ENCODE measurements around the gene ZNF197.
A peak's percentile ranks its signal among the peaks of the same experiment; 100 is the strongest.
"Not testable (repeated sequence)": the region's sequence is repeated elsewhere in the genome, so short reads cannot be mapped to it uniquely, and the experiment has no call there.

The ZNF197 gene

GRCh38 chr3:44624749-44625480 lies at the start of gene ZNF197:
ZNF197 (plus strand) TSS chr3:44625036; CDS start chr3:44629155, 4,119 bp downstream.
- peak; percentile 82 for DNase-seq (ENCODE audit: extremely low spot score)
- TF ChIP-seq PKNOX1 (IDR thresholded peaks at IDR 0.05) (peak; percentile 20; the same call in 1 of the 2 replicates), CTBP1 (IDR thresholded peaks at IDR 0.05; ENCODE audit: borderline replicate concordance) (peak; percentile 51; the same call in 1 of the 2 replicates), L3MBTL2 (conservative IDR thresholded peaks at IDR 0.05) (peak; percentile 85), FOXA1 (IDR thresholded peaks at IDR 0.05) (no peak), ELF4 (IDR thresholded peaks at IDR 0.05) (peak; percentile 82)
- ChIA-PET POLR2A (interaction anchor here (0.9 to 2.0 kb wide), 8 partner anchors 10 to 137 kb away, joined by 3 to 22 read pairs (median 4); partner anchors contain the start of genes KIAA1143, KIF15, ZNF35 and ZNF501), CTCF (interaction anchor here (0.6 to 0.9 kb wide), 2 partner anchors 212 to 389 kb away, joined by 3 read pairs; no protein-coding TSS in a partner anchor)

GRCh38 chr3:44576613-44577012 lies 48.2 kb upstream of the ZNF197 start:
- DNase-seq (ENCODE audit: extremely low spot score): no peak
- TF ChIP-seq TARDBP (IDR thresholded peaks at IDR 0.05): no peak
- TF ChIP-seq ZNF384 (IDR thresholded peaks at IDR 0.05): no peak
- TF ChIP-seq CTBP1 (IDR thresholded peaks at IDR 0.05; ENCODE audit: borderline replicate concordance): no peak
- TF ChIP-seq BHLHE40 (IDR thresholded peaks at IDR 0.05; ENCODE audit: borderline replicate concordance): no peak
- no peak for TF ChIP-seq SUZ12 (IDR thresholded peaks at IDR 0.05)
- TF ChIP-seq ARNT (IDR thresholded peaks at IDR 0.05): no peak
- no peak for TF ChIP-seq SP1 (IDR thresholded peaks at IDR 0.05)
- no peak for TF ChIP-seq FOXM1 (IDR thresholded peaks at IDR 0.05; ENCODE audit: borderline replicate concordance)
- TF ChIP-seq L3MBTL2 (conservative IDR thresholded peaks at IDR 0.05): no peak
- no peak for TF ChIP-seq FOXK2 (IDR thresholded peaks at IDR 0.05)
- TF ChIP-seq PKNOX1 (IDR thresholded peaks at IDR 0.05): no peak
- no peak for TF ChIP-seq NFRKB (IDR thresholded peaks at IDR 0.05)
- TF ChIP-seq HDGF (IDR thresholded peaks at IDR 0.05; ENCODE audit: borderline replicate concordance): no peak
- ChIA-PET POLR2A (no interaction called here), CTCF (interaction anchor here (0.5 kb wide), 1 partner anchor 10 kb away, joined by 3 read pairs; no protein-coding TSS in a partner anchor)

- CTCF ChIA-PET; DNase-seq (ENCODE audit: extremely low spot score); POLR2A ChIA-PET: not testable (repeated sequence)
These were observed 47.4 kb upstream of the ZNF197 start for GRCh38 chr3:44577354-44577952.

GRCh38 chr3:44578316-44578715 lies 46.5 kb upstream of the ZNF197 start:
- POLR2A ChIA-PET; DNase-seq (ENCODE audit: extremely low spot score); CTCF ChIA-PET: not testable (repeated sequence)

GRCh38 chr3:44578924-44579515 lies 45.8 kb upstream of the ZNF197 start:
- DNase-seq (ENCODE audit: extremely low spot score); POLR2A ChIA-PET; CTCF ChIA-PET: not testable (repeated sequence)

- CTCF ChIA-PET; DNase-seq (ENCODE audit: extremely low spot score); POLR2A ChIA-PET: not testable (repeated sequence)
These were observed 45.1 kb upstream of the ZNF197 start for GRCh38 chr3:44579749-44580148.

- CTCF ChIA-PET; DNase-seq (ENCODE audit: extremely low spot score); POLR2A ChIA-PET: not testable (repeated sequence)
These were observed 43.9 kb upstream of the ZNF197 start for GRCh38 chr3:44580971-44581370.

- TF ChIP-seq HDGF (IDR thresholded peaks at IDR 0.05; ENCODE audit: borderline replicate concordance) (no peak), CTBP1 (IDR thresholded peaks at IDR 0.05; ENCODE audit: borderline replicate concordance) (no peak), LEF1 (IDR thresholded peaks at IDR 0.05; ENCODE audit: borderline replicate concordance) (no peak), ARNT (IDR thresholded peaks at IDR 0.05) (no peak), FOXK2 (IDR thresholded peaks at IDR 0.05) (no peak), FOXM1 (IDR thresholded peaks at IDR 0.05; ENCODE audit: borderline replicate concordance) (no peak), ELF4 (IDR thresholded peaks at IDR 0.05) (no peak), L3MBTL2 (conservative IDR thresholded peaks at IDR 0.05) (no peak), SP1 (IDR thresholded peaks at IDR 0.05) (no peak), FOXA1 (IDR thresholded peaks at IDR 0.05) (no peak), SUZ12 (IDR thresholded peaks at IDR 0.05) (no peak), TARDBP (IDR thresholded peaks at IDR 0.05) (no peak), BHLHE40 (IDR thresholded peaks at IDR 0.05; ENCODE audit: borderline replicate concordance) (no peak), PKNOX1 (IDR thresholded peaks at IDR 0.05) (no peak), ZNF384 (IDR thresholded peaks at IDR 0.05) (no peak), NFRKB (IDR thresholded peaks at IDR 0.05) (no peak)
- no peak for DNase-seq (ENCODE audit: extremely low spot score)
- ChIA-PET POLR2A (no interaction called here), CTCF (no interaction called here)
These were observed 40.0 kb upstream of the ZNF197 start, which contains the start of gene ZNF660 for GRCh38 chr3:44584646-44585501. ZNF660 (plus strand) TSS chr3:44584964; CDS start chr3:44594194, 9,230 bp downstream.
